Non-pigmented ciliary epithelial cell (primary cell): ENCODE data around the gene FAM229A.
"Not testable (repeated sequence)": the region's sequence is repeated elsewhere in the genome, so short reads cannot be mapped to it uniquely, and the experiment has no call there.

Experiments
- DNase-seq: peaks from one replicate; pipeline ENCODE4 v3.0.0-alpha.2; 2010; ENCODE audit warnings: low read depth

Gene FAM229A, protein sequence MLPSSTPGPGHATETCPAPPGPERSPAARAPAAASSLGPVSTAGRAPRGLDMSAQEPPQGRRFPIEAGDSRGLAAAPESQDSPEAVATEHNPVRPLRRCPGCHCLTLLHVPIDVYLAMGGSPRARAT

DNA sequence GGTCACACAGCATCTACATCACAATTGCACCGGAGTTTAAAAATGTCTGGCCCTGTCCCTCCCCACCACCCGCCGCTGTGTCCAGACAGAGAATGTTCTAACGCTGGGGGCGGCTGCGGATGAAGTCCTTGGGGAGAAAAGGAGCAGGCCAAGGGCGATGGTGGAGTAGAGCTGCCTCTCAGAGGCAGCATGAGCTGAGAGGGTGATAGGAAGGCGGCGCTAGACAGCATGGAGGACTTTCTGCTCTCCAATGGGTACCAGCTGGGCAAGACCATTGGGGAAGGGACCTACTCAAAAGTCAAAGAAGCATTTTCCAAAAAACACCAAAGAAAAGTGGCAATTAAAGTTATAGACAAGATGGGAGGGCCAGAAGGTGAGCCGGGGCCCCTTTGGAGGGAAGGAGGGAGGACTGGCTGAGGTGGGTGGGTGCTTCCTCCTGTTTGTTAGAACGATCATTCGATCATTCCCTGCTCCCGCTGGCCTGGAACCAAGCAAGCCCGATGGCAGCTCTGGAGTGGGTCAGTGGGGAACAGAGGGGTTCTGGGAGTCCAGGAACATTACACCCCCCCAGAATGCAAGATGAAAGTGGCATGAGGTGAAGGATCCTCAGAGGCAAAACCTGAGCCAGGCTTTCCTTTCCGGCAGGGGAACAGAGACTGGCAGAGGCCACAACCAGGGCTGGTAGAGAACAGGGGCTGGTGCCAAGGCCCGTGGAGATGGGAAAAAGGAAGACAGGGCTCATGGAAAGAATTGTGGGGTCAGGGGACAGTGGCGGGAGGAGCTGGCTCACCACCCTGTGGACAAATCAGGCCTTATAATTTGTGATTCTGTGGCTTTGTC, at the start of gene FAM229A, which contains the start of gene TSSK3:
Gene FAM229A, minus strand, starts transcription at position 12 of the 840 bp plus-strand sequence. CDS start 394 bp downstream, outside the sequence.
Gene TSSK3, plus strand, starts transcription at position 66 of the 840 bp plus-strand sequence. Its CDS starts 163 bp downstream, at position 229.
- no peak for DNase-seq

DNA sequence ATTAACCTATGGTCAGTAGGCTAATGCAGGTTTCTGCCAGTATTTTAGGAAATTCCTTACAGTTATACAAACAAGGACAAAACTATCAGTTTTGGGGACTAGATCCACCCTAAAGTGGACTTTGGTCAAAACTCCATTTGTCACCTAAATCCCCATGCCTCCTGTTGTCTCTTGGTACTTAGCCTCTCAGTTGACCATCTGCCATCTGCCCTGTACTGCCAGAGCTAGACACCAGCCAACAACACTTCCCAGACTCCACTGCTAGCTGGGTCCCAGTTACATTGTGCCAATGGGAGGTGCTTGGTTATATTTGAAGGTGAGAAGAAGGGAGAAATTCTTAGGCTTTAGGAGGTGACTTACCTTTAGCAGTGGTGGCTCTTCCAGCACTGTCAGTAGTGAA, 49.0 kb upstream of the FAM229A start:
- DNase-seq = no peak

DNA sequence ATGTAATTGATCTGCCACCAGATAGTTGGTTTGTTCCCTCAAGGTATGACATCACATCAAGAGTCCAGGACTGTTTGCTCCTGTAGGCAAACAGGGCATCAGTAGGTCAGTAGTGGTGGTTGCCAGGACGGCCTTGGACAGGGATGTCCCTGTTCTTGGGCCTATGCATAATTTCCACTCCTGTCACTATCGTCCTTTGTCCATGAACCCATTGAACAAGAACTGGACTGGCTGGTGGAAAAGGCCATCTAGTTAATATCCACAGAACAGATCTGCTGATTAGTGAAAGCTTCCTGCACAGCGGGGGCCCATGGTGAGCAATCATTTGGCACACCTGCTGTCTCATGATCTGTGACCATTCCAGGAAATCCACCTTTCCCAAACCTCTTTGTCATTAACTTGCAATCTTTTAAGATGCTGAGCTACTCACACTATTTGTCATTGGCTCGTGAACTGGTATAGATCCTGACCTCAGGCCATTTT, 44.4 kb upstream of the FAM229A start:
- no peak for DNase-seq

DNA sequence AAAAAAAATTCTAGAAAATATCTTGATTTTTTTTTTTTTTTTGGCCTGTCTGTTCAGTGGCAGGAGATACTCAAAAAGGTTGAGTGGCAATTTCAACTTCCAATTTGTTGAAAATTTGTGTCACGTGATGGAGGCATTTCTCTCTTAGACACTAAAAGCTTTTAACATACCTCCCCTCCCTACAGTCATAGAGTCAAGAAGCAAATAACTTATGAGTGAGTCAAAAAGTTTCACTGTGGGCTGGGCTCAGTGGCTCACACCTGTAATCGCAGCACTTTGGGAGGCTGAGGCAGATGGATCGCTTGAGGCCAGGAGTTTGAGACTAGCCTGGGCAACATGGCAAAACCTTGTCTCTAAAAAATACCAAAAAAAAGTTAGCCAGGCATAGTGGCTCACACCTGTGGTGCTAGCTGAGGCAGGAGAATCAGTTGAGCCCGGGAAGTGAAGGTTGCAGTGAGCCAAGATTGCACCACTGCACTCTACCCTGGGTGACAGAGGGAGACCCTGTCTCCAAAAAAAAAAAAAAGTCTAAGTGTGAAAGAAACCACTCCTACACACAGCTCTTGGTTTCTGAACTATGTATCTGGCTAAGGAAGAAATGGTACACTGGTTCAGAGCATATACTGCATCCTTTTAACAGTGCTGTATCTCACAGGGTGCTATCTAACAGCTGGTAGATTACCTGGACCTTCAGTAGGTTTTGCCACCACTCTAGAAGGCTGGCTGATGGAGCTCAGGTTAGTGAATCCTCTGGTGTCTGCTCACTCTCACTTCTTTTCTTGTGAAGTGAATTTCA, 43.6 kb upstream of the FAM229A start:
- no peak for DNase-seq

DNA sequence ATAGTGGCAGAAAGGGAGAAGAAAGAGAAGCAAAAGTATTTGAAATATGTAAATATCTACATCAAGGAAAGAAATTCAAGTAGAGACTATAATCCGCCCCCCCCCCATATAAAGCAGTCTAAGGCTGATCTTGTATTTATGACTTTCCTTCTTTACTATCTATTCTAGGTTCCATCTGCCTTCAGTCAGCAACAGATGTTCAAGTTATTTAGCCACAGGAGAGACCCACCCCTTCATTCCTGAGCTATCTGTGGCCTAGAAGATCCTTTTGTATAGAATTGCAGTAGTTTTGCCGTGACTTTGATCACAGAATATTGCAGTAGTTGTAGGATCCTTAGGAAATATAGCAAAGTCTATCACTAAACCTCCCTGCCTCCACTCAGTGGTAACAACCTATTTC, 42.7 kb upstream of the FAM229A start:
- no peak for DNase-seq

DNA sequence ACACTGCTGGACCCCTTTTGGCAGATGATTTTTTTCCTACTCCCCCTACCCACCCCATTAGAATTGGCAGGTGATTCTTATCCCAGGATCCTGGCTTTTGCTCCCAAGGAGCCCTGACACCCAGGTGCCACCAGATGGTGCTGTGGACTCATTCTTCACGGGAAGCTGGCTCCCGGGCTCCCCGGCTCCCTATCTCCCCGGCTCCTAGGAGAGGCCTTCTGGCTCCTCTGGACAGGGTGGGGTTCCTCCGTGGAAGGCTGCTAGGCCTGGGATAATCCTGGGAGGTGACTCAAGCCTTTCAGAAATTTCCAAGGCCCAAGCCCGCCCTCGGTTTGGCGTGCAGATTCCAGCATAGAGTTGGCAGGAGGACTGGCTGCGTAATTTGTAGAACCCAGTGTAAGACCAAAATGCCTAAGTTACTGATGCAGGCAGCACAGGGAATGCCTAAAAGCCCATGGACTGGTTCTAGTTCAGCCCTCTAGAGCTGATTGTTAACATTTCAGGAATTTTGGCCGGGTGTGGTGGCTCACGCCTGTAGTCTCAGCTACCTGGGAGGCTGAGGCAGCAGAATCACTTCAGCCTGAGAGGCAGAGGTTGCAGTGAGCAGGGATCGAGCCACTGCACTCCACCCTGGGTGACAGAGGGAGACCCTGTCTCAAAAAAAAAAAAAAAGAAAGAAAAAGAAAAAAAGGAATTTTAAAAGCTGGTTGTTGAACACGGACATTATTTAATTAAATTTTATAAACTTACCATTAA, 38.8 kb upstream of the FAM229A start:
- DNase-seq = no peak

DNA sequence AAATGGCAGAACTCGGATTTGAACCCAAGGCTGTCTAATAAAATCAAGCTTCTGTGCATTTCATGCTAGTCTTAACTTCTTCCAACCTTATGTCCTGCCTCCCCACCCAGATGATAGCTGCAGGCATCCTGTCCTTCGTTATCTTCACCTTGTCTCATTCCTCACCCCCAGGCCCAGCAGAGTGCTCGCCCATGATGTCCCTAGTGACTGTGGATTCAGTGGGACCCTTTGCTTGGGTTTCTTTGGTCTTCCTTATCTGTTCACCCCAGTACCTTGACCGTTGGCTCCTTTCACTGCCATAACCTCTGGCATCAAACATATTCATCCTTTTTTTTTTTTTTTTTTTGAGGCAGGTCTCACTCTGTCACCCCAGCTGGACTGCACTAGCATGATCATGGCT, 37.6 kb upstream of the FAM229A start:
- DNase-seq = no peak

DNA sequence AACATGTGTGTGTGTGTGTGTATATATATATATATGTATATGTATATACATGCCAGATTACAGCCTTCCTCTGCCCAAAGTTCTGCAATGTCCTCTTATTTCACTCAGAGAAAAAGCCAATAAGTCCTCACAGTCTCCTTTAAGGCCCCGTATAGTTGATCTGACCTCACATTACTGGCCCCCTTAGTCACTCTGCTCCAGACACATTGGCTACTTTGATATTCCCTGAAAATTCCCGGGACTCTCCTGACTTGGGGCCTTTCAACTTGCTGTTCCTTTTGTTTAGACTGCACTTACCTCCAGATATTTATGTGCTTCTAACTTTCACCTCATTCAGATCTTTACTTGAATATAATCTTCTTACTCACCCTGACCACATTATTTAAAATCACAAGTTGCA, 36.1 kb upstream of the FAM229A start:
- no peak for DNase-seq

DNA sequence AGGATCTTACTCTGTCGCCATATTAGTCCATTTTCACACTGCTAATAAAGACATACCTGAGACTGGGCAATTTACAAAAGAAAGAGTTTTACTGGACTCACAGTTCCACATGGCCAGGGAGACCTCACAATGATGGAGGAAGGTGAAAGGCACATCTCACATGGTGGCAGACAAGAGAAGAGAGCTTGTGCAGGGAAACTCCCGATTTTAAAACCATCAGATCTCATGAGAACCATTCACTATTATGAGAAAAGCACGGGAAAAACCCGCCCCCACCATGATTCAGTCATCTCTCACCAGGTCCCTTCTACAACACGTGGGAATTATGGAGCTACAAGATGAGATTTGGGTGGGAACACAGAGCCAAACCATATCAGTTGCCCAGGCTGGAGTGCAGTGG, 34.2 kb upstream of the FAM229A start:
- DNase-seq = not testable (repeated sequence)

DNA sequence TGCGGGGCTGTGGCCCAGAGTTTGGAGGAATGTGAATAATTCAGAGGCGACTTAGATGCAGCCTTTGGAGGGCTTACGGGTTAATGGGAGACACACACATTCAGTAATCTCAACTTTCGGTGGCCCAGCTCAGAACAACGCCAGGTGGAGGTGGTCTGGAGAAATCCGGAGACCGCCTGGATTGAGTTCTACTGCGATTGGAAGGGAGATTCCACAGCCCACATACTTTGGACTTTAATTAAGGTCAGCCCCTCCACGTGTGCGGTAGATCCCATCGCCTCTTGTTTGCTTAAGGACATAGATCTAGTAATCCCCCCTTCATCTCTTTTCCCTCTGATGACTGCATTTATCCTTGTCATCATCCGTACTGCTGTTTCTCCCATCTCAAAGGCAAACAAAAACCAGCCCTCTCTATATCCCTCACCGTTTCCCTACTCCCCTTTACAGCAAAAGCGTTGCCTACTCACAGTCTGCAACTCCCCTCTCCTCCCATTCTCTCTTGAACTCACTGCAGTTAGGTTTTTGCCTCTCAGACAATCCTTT, 32.7 kb upstream of the FAM229A start:
- no peak for DNase-seq

DNA sequence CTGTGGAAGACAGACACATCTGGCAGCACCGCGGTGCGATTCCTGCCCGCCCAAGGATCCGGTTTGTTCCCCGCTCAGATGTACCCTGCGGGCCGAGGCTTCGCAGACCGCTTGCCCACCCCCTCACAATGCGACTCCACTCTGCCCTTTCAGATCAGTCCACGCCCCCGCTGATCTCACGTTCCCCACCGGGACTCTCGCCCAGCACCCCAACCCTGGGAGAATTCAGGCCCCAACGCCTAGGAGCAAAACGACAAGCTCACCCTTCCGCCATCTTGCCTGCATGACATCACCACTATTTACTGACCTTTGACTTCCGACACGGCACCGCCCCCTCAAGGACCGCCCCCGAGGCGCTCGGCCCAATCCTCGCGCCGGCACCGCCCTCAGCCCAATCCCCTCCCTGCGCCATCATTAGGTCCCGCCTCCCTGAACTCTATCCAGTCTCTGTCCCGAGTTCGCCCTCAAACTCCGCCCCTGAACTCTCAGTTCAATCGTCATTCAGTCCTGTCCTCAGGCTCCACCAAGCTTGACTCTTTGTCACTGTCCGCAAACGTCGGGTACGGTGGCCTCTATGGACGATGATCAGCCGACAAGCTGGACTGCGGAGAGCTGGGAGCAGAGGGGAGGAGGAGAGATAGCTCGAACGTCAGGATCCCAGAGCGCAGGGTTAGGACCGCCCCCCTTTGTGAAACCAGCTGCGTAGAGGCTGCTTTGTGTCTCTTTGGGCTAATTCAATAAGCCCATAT, 32.0 kb upstream of the FAM229A start, which contains the start of gene BSDC1:
Gene BSDC1, minus strand, starts transcription at position 301 of the 749 bp plus-strand sequence. Its CDS starts 27 bp downstream, at position 274.
- peak; percentile 89 for DNase-seq

DNA sequence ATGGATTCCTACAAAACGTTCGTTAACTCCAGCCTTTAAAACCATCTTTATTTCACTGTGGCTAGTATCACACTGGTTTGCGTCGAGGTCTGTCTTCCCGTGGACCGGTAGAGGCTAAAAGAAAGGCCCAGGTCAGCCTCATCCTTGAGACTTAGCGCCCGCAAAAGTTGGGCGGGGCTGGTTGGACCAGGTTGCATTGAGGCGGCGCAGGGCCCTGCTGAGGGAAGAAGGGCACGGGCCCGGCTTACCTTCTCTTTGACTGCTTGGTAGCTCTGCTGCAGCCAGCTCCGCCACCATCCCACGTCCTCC, 31.5 kb upstream of the FAM229A start:
- no peak for DNase-seq

DNA sequence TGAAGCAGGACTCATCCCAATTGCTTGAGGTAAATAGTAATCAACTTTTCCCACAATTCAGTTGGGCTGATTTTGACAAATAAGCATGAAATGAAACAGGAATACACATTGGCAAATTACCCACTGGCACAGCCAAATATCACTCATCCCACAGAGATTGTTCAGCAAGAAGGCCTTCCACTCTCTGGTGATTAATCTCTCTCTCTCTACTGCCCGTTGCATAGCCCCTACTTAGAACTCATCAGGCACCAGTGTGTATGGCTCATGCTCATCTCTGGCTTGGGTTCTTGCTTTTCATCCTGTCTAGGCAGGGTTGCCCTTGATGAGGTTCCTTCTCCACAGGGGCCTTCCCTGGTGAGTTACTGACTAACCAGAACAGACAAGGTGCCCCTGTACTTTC, 30.9 kb upstream of the FAM229A start:
- no peak for DNase-seq

DNA sequence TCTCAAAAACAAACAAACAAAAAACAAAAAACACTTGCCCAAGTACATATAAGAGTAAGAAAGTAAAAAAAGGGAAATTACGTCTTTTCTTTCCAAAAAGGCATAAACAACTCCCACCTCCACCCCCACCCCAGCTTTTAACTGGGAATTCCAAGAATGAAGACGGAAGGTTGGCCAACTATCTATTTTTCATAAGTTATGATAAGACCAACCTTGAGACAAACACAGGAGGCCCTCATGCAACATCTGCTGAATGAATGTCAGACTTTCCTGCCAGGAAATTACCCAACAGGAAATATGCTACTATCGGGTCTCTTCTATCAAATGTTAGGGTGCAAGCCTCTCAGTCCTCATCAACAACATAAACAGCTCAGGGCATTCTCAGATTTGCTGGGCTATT, 30.0 kb upstream of the FAM229A start:
- no peak for DNase-seq

DNA sequence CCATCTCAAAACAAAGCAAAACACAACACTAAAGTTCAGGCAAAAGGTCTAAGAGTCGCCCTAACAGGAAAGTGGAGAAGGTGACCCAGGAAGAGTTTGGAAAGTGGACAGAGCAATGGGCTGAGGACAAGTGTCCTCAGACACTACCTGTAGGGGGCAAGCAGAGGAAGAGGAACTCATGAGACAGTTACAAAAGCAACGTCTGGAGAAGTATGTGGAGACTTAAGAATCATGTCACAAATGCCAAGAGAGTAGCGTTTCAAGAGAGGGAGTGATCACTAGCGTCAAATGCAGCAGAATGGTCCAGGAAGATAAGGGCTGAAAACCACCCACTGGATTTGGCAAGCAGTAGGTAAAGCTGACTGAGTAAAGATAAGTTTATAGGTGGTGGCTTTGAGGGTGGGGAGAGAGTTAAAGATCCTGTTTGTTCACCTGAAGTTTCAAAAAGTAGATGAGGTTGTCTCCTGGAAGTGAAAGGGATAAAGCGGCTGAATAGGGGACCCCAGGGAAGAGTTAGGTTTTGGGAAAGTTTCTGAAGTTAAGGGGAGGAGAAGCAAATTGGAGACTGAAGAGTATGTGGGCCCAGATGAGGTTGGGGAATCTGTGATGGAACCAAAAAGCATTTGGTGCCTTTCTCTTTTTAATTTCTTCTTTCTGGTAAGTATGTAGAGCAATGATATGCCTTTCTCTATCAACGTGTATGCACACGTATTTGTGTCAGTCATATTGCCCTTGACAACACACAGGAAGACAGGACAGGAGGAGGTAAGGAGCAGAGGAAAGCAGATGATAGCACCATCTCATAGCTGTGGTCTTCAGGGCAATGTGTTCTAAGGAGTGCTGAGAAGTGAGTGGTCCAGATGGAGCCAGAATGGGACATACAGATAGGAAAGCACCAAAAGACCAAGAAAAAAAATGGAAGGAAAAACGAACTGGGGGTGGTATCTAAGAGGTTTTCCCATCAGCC, 28.9 kb upstream of the FAM229A start:
- DNase-seq = no peak

DNA sequence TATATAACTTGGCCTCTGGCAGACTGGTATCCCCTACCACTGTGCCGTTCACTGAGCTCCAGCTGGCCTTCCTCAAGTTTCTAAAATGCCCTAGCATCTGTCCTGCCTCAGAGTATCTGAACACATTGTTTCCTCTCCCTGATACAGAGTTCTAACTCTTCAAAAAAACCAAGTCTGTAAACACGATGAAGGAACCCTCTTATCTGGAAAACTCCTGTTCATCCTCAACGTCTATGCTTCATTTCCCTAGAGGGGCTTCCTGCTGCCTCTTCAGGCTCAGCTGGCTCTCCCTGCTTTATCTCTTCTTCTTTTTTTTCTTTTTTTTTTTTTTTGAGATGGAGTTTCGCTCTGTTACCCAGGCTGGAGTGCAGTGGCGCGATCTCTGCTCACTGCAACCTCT, 26.4 kb upstream of the FAM229A start:
- DNase-seq = no peak

DNA sequence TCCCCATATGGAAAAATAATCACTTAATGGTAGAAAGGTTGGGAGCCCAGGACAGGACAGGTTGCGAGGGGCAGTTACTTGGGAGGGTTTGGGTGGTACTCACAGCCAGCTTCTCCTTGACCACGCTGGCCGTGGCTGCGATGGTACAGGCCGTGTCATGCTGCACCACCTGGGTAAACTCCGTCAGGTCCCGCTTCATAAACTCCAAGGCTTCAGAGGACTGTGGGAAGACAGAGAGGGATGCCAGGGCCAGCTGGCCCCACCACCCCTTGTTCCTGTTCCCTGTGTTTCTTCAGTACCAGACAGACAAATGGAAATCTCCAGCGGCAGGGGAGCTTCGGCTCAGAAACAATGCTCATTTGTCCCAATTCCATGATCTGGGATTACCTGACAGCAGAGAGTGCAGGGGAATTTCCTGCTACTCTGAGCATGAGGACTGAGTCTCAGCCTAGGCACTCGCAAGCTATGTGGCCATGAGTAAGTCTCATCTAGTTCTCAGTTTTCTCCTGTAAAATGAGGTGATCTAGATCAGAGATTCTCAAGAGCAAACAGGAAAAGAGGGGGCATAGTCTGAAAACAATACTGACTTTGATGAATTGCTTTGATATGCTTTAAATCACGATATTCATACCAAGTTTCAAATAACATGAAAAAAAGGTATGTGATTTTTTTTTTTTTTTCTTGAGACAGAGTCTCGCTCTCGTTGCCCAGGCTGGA, 24.5 kb upstream of the FAM229A start:
- DNase-seq = no peak

DNA sequence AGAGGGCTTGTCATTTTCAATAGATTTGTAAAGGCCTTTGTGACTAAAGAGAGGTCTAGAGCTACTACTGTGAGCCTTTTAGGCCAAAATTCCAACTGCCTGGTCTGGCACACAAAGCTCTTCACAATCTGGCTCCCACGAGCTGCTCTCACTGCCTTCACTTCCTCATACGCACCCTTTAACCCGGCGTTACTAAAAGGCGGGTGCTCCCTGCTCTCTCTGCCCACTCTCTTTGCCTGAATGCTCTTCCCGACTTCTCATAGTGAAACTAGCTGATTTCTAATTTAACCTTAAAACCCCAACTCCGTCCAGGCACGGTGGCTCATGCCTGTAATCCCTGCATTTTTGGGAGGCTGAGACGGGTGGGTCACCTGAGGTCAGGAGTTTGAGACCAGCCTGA, 17.8 kb upstream of the FAM229A start:
- DNase-seq = no peak
